Epithelial cell of proximal tubule (primary cell): ENCODE data around the gene CCDC102A. TPM values are rescaled to one million over a fixed set of nuclear protein-coding genes. Genes with fewer than 3 reads are reported as not detected.

Source experiments
- DNase-seq: peaks from one replicate; pipeline ENCODE4 v3.0.0-alpha.2; 2011; ENCODE audit warnings: low read depth
- H3K4me3 ChIP-seq: 2 replicates; pipeline ENCODE4 v1.5.1; 2011; ENCODE audit warnings: low read depth, mild to moderate bottlenecking, low read length
- CTCF ChIP-seq: conservative IDR thresholded peaks from 2 replicates; pipeline ENCODE4 v1.5.1; 2012; ENCODE audit warnings: low read depth, mild to moderate bottlenecking, low read length
- total RNA-seq: library from RNA; depleted of rRNA; stranded (reverse); fragments of >200 nt; gene quantifications from 2 replicates; pipeline ENCODE4 v1.2.3, GENCODE V29; 2015

CCDC102A gene
- total RNA-seq, 1 donor from 2014 or later: 22.7 TPM

- no peak overlapping the region for H3K4me3 ChIP-seq
- TF ChIP-seq CTCF: no peak
- no peak for DNase-seq
Measured at GRCh38 chr16:57541754-57542435, 5.5 kb upstream of the CCDC102A start.

- no peak for DNase-seq
Measured at GRCh38 chr16:57540906-57541753, 4.8 kb upstream of the CCDC102A start.

GRCh38 chr16:57540387-57540786, 4.0 kb upstream of the CCDC102A start:
- no peak for TF ChIP-seq CTCF
- H3K4me3 ChIP-seq: no peak overlapping the region
- no peak for DNase-seq

More at GRCh38 chr16:57540906-57541753, 4.8 kb upstream of the CCDC102A start:
- TF ChIP-seq CTCF: no peak
- H3K4me3 ChIP-seq: no peak overlapping the region

- H3K4me3 ChIP-seq: no peak overlapping the region
- TF ChIP-seq CTCF: no peak
- DNase-seq: no peak
Measured at GRCh38 chr16:57539072-57539796, 2.9 kb upstream of the CCDC102A start.

- DNase-seq: no peak
- no peak overlapping the region for H3K4me3 ChIP-seq
- TF ChIP-seq CTCF: no peak
Measured at GRCh38 chr16:57538235-57538721, 1.9 kb upstream of the CCDC102A start.

- no peak for DNase-seq
- no peak overlapping the region for H3K4me3 ChIP-seq
- TF ChIP-seq CTCF: no peak
Measured at GRCh38 chr16:57537581-57538234, 1.3 kb upstream of the CCDC102A start.
